Amniotic stem cell (primary cell): ENCODE measurements around the gene GSTA2.
"Not testable (repeated sequence)": the region's sequence is repeated elsewhere in the genome, so short reads cannot be mapped to it uniquely, and the experiment has no call there.

ENCODE experiments used
- DNase-seq: peaks from one replicate; lab custom pipeline; 2025; lab: John Stamatoyannopoulos, UW

GSTA2 gene

DNA sequence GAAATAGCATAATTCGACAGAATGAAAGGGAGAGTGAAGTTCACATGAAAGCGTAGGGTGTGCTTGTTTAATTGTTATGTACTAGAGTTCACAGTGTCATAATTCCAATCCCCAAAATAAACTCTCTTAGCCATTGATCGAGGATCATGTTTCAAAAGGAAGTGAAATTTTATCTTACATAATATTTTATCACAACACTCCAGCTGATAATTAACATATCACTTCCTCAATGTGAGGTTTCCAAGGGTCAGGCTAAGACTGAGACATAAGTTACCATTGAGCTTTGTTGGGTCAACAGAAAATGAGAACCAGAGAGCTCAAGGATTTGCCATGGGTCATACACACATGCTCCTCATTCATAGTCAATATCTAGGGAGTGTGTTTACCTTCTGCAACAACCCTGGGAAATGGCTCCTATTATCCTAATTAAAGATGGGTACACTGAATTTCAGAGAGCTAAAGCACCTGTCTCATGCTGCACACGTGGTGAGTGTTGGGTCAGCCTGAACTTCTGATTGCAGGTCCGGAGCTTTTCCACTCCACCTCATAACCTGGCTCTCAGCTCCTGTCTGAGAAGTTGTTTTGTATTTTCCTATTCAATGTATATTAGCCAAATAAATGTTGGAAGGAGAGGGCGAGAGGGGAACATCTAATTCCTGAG lies 3.0 kb downstream of the GSTA2 start:
- no peak for DNase-seq

DNA sequence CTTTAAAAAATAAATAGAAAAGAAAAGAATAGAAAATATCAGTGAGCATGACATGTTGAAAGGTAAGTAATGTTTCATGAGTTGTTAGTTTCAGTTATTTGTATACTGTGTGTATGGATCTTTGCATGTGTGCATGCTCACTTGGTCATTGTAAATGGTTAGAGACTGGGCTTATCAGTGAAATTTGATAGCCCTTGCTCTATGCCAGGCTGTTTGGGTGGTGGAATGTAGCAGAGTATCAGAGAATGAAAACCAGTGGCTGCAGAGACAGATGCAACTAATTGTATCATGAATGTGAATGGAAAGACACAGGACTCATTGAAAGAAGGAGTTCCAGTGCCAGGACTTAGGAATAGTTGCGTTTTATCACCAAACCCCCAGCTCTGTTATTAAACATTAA lies 4.2 kb downstream of the GSTA2 start:
- no peak for DNase-seq

GRCh38 chr6:52757651-52758338 lies 5.5 kb downstream of the GSTA2 start:
- DNase-seq, result not testable (repeated sequence)

- no peak for DNase-seq
These were observed 8.8 kb downstream of the GSTA2 start for GRCh38 chr6:52754443-52754842.

- DNase-seq, result not testable (repeated sequence)
These were observed 10.1 kb downstream of the GSTA2 start for GRCh38 chr6:52753137-52753536.

GRCh38 chr6:52752310-52752709 lies 11.0 kb downstream of the GSTA2 start:
- DNase-seq, result no peak

DNA sequence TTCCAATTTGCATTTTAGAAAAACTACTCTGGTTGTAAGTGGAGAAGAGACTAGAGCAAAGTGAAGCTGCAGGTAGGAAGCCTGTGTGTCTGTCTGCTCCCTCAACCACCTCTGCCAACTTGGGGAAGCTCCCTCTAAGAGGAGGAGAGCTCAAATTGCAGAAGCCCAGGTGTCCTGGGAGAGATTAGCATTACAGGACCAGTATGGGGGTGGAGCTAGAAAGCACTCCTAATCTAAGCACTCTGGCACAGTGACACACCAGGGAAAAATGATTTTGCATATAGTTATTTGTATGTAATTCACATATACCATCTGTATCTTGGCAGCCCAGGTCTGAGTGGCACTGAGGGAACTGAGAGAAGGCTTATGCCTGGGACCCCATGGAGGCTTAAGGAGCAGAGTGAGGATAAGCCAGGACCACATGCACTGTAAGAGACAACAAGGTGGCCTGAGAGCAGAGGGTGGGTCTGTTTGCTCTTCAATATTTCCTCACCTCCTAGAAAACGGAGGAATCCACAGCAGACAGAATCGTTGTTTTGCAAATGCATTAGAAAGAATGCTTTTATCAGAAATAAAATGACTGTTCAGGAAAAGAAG lies 13.6 kb downstream of the GSTA2 start:
- DNase-seq, result no peak

DNA sequence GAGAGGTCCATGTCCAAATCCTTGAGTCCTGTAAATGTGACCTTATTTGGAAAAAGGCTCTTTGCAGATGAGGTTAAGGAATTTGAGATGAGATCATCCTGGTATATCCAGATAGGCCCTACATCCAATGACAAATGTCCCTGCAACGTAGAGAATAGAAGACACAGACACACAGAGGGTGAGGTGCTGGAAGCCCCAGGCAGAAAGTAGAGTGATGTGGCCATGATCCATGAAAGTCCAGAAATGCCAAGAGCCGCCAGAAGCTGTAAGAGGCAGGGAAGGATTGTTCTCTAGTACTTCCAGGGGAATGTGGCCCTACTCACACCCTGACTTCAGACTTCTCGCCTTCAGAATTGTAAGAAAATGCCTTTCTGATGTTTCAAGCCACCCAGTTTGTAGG lies 16.0 kb downstream of the GSTA2 start:
- not testable (repeated sequence) for DNase-seq

DNA sequence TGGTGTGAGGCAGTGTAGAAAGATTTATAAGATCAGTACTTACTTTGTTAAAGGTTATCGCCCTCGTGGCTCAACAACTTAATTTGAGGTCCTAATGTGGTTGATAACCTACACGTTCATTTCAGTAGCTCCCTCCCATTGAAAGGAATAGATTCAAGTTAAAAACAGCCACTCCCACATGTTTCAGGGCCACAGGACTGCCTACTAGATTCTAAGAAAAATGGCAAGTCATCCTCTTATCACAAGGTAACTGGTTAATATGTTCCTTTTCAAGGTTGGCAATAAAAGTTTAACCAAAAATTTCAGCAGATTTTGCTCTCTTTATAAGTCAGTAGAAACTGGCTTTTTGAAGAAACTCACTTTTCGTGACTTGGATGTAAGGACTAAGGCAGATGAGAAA lies 17.1 kb downstream of the GSTA2 start:
- no peak for DNase-seq

DNA sequence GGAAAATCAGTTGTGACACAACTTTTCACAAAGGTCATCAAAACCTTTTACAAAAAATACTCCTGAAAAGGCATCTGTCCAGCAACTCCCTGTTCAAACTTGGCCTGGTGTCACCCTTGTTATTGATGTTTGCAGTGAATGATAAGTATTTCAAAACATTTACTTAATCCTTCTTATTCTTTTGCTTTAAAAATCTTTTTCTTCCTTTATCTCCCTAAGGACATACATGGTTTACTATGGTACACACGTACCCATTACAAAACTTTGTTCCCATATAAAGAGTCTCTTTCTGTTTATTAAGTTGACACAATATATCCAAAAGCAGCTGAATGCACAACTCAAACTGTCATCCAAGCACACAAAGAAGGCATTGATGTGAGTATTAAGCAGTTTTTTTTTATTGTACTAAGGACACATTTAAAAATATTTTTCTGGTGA lies 17.5 kb downstream of the GSTA2 start:
- DNase-seq, result no peak

- no peak for DNase-seq
These were observed 21.4 kb downstream of the GSTA2 start for GRCh38 chr6:52741872-52742271.

- DNase-seq, result no peak
These were observed 23.6 kb downstream of the GSTA2 start for GRCh38 chr6:52739627-52740026.

DNA sequence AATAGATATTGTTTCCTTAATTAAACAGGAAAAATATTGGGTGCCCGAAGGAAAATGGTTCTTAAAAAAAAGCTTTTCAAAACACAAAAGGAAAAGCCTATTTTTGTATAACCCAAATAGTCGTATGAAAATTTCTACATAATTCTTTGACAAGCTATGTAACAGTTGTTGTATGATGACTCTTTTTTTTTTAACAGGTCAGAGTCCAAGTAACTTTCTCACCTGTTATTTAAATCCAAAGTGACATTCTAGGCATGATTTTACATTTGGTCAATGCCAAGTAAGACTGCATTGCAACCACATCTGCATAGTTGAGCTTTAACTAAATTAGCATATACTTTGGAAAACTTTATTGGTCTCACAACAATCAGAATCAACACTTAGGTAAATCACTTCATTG lies 24.1 kb downstream of the GSTA2 start:
- DNase-seq, result no peak

DNA sequence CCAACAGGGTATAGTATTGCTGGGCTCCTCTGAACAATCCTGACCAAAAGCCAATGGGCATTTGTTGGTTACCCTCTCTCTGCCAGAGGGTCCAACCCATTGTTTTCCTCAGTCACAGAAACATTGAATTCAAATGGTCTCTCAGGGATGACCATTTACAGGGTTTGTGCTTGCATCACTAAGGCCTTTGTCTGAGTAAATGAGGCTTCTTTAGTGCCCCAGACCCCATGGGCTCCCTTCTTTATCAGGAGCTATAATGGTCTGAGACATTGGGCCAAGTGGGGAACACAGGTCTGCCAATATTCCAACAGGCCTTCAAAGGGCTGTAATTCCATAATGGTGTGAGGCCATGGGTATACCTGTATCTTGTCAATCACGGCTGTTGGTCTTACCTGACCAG lies 27.1 kb downstream of the GSTA2 start:
- no peak for DNase-seq

GRCh38 chr6:52735071-52735470 lies 28.2 kb downstream of the GSTA2 start:
- no peak for DNase-seq

- no peak for DNase-seq
These were observed 29.2 kb downstream of the GSTA2 start for GRCh38 chr6:52734072-52734471.

- no peak for DNase-seq
These were observed 30.1 kb downstream of the GSTA2 start for GRCh38 chr6:52733172-52733571.

DNA sequence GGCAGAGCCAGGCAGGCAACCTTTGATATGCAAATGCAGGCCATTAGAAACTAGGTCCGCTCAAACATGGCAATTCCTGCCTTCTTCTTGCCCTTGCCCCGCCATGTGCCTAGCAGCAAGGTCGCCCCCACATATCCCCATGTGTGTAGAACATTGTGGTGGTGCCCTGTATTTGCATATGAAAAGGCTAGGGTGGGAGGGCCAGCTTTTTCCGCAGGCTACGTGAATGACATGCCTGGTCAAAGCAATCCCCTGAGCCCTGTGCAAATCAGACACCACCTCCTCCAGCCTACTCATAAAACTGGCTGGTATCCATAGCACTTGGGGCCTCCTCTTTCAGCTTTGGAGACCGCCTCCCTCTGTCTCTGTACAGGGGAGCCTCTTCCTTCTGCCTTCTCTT lies 31.6 kb downstream of the GSTA2 start:
- no peak for DNase-seq

DNA sequence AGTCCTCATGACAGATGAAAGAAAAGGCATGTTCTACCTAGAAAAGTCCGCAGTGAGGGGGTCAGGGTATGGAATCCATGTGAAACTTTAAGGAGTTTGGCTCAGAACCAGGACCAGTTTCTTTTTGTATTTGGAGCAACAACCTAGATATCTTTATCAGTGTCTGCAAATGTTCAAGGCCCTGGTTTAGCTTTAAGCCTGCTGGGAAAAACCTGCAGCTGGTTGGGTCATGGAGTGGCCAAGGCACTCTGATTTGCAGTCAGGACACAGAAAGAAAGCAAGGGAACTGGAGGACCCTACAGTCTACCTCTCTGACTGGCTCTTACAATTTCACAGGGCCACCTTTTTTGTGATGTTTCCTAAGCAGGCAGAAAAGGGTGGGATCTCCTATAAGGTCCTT lies 33.7 kb downstream of the GSTA2 start:
- DNase-seq, result no peak

GRCh38 chr6:52728394-52728793 lies 34.9 kb downstream of the GSTA2 start:
- no peak for DNase-seq

DNA sequence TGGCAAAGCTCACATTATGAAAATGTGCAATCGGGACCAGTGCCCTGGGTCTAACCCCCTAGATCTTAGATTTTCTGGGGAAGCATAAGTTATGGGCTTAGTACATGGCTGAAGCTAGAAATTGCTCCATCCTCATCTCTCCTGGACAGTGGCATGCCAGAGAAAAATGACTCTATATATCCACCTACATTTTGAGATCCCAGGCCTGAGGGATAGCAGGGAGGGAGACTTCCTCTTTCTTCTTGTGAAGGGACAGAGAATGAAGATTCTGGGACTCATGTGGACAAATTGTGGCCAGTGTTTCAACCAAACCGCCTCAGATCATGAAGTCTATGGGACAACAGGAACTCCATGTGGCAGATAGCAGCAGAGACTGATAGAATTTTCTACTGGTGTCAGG lies 35.4 kb downstream of the GSTA2 start:
- DNase-seq, result no peak

GRCh38 chr6:52726741-52727535 lies 36.3 kb downstream of the GSTA2 start:
- no peak for DNase-seq

- no peak for DNase-seq
These were observed 37.1 kb downstream of the GSTA2 start for GRCh38 chr6:52726193-52726542.
